CD14-positive monocyte (primary cell): ENCODE data around the gene CST9. TPM values are rescaled to one million over a fixed set of nuclear protein-coding genes. Genes with fewer than 3 reads are reported as not detected.

Source experiments
- DNase-seq, 3 donors: peaks; one replicate each; pipeline ENCODE4 v3.0.0-alpha.2; 2011 to 2022
- H2AFZ ChIP-seq: 2 replicates; pipeline ENCODE4 v1.6.0; 2012; ENCODE audit warnings: mild to moderate bottlenecking, low read depth, low read length, inconsistent platforms; ENCODE audit not compliant: insufficient read depth, poor library complexity, severe bottlenecking
- H3K27ac ChIP-seq, 2 donors: 1 replicate in 1 of 2; 2 replicates in 1 of 2; pipeline ENCODE4 v1.5.1; 2012 to 2013; ENCODE audit warnings: low read length in 2 of 2, control low read depth in 1 of 2, inconsistent platforms in 1 of 2, low read depth in 1 of 2, mild to moderate bottlenecking in 1 of 2
- H3K27me3 ChIP-seq, 2 donors: one replicate each; pipeline versions ENCODE4 v1.6.0 to v1.6.1; 2011 to 2013; ENCODE audit warnings: low read length in 2 of 2; ENCODE audit not compliant: control insufficient read depth in 2 of 2, insufficient read depth in 2 of 2
- H3K36me3 ChIP-seq, 2 donors: replicated peaks in 1 of 2; 1 replicate in 1 of 2; 2 replicates in 1 of 2; pipeline versions ENCODE4 v1.5.1 to v1.6.1; 2012 to 2013; ENCODE audit warnings: low read length in 2 of 2, control low read depth in 1 of 2, inconsistent platforms in 1 of 2, mild to moderate bottlenecking in 1 of 2; ENCODE audit not compliant: insufficient read depth in 2 of 2, control insufficient read depth in 1 of 2
- H3K4me1 ChIP-seq, 2 donors: 1 replicate in 1 of 2; 2 replicates in 1 of 2; pipeline versions ENCODE4 v1.5.1 to v1.6.1; 2012 to 2013; ENCODE audit warnings: low read length in 2 of 2, control low read depth in 1 of 2, inconsistent platforms in 1 of 2, mild to moderate bottlenecking in 1 of 2, moderate library complexity in 1 of 2; ENCODE audit not compliant: insufficient read depth in 2 of 2, control insufficient read depth in 1 of 2
- H3K4me2 ChIP-seq: replicated peaks from 2 replicates; pipeline ENCODE3; 2012; ENCODE audit warnings: low read length, moderate library complexity, mild to moderate bottlenecking; ENCODE audit not compliant: poor library complexity, severe bottlenecking; ENCODE audit errors: extremely low read depth
- H3K4me3 ChIP-seq, 3 experiments: fragments of 200-600 bp in 1 of 3; sonication (generic) in 1 of 3; replicated peaks in 1 of 3; 1 replicate in 2 of 3; 2 replicates in 1 of 3; pipeline ENCODE4 v1.5.1; 2011 to 2013; ENCODE audit warnings: low read length in 3 of 3, mild to moderate bottlenecking in 3 of 3, control low read depth in 2 of 3, low read depth in 2 of 3, inconsistent platforms in 1 of 3, moderate library complexity in 1 of 3
- H3K79me2 ChIP-seq: 2 replicates; pipeline ENCODE4 v1.6.0; 2012; ENCODE audit warnings: mild to moderate bottlenecking, control low read depth, inconsistent platforms, low read length, moderate library complexity; ENCODE audit not compliant: insufficient read depth
- H3K9ac ChIP-seq: 2 replicates; pipeline ENCODE4 v1.6.0; 2017; ENCODE audit warnings: low read length, mild to moderate bottlenecking; ENCODE audit not compliant: insufficient read depth, poor library complexity, severe bottlenecking
- H3K9me3 ChIP-seq, 2 donors: replicated peaks in 1 of 2; 1 replicate in 1 of 2; 2 replicates in 1 of 2; pipeline versions ENCODE4 v1.5.1 to v1.6.1; 2012 to 2013; ENCODE audit warnings: low read length in 2 of 2, control low read depth in 1 of 2; ENCODE audit not compliant: control insufficient read depth in 1 of 2, insufficient read depth in 1 of 2
- H4K20me1 ChIP-seq: 2 replicates; pipeline ENCODE4 v1.6.0; 2012; ENCODE audit warnings: mild to moderate bottlenecking, low read length, control low read depth, moderate library complexity; ENCODE audit not compliant: insufficient read depth
- H3K27ac Mint-ChIP-seq, 7 donors: one replicate each; pipeline ENCODE4 v1.8.0; 2020; ENCODE audit warnings: mild to moderate bottlenecking in 7 of 7, mixed read lengths in 7 of 7, moderate library complexity in 6 of 7, inconsistent platforms in 2 of 7
- H3K27me3 Mint-ChIP-seq, 3 donors: one replicate each; pipeline ENCODE4 v1.8.0; 2021 to 2022; ENCODE audit warnings: low read depth in 3 of 3, mild to moderate bottlenecking in 3 of 3, mixed read lengths in 3 of 3, moderate library complexity in 3 of 3, inconsistent platforms in 1 of 3
- H3K36me3 Mint-ChIP-seq, 2 donors: one replicate each; pipeline ENCODE4 v1.8.0; 2020; ENCODE audit warnings: mixed read lengths in 2 of 2, inconsistent platforms in 1 of 2, mild to moderate bottlenecking in 1 of 2
- H3K4me1 Mint-ChIP-seq: one replicate; pipeline ENCODE4 v1.8.0; 2020; ENCODE audit warnings: mild to moderate bottlenecking, mixed read lengths
- H3K4me3 Mint-ChIP-seq, 2 donors: one replicate each; pipeline ENCODE4 v1.8.0; 2020; ENCODE audit warnings: mild to moderate bottlenecking in 2 of 2, mixed read lengths in 2 of 2, moderate library complexity in 1 of 2
- H3K9me3 Mint-ChIP-seq, 7 donors: one replicate each; pipeline ENCODE4 v1.8.0; 2020 to 2022; ENCODE audit warnings: mixed read lengths in 7 of 7, mild to moderate bottlenecking in 6 of 7, moderate library complexity in 6 of 7, inconsistent platforms in 2 of 7
- CTCF ChIP-seq: fragments of 200-600 bp; IDR thresholded peaks from one replicate; pipeline ENCODE4 v1.8.0; 2022; ENCODE audit warnings: antibody characterized with exemption, mild to moderate bottlenecking
- WGBS: methylation state at CpG from one replicate; pipeline ENCODE4 v1.1.5; 2013; ENCODE audit warnings: missing lambda C conversion rate; ENCODE audit not compliant: insufficient coverage; 5-methylcytosine and 5-hydroxymethylcytosine counted together
- intact Hi-C, 2 donors: fragments of 100-400 bp; cut with micrococcal nuclease; formaldehyde crosslinking; loops; one replicate each; pipeline versions ENCODE4 v1.15.0 to v1.15.1; 2023
- polyA plus RNA-seq, 3 donors: library from polyadenylated mRNA; depleted of rRNA in 1 of 3; unstranded in 2 of 3; stranded (reverse) in 1 of 3; fragments of 300-500 nt in 2 of 3; fragments of >200 nt in 1 of 3; fragmentation: Illumina TruSeq in 2 of 3; gene quantifications; 1 replicate in 2 of 3; 2 replicates in 1 of 3; pipeline ENCODE4 v1.2.3, GENCODE V29; 2012 to 2021

Gene CST9
- polyA plus RNA-seq, 3 donors, result 0.13 TPM; not detected in 2

- Mint-ChIP-seq H3K36me3 (peaks cover 44 to 59% of the 10 kb centered on the region in 2 donors), H3K27me3 (peaks cover 0 to 4% (median 0%) of the 10 kb centered on the region in 3 donors), H3K9me3 (peaks cover 0 to 2% (median 0%) of the 10 kb centered on the region in 7 donors), H3K4me3 (peak overlapping the region; percentile 89 to 97), H3K4me1 (peaks cover 82% of the 10 kb centered on the region), H3K27ac (peak overlapping the region in 1 of 7 donors; percentile 19)
- Histone ChIP-seq H3K4me2 (peak overlapping the region; percentile 87), H3K9me3 (no peaks in the 10 kb centered on the region), H3K79me2 (peaks cover 38% of the 10 kb centered on the region), H3K4me3 (peak overlapping the region; percentile 11 to 97 (median 87)), H3K9ac (no peak overlapping the region), H3K4me1 (peaks cover 77 to 85% of the 10 kb centered on the region in 2 donors), H3K27me3 (no peaks in the 10 kb centered on the region), H2AFZ (no peak overlapping the region), H3K27ac (peak overlapping the region in 1 of 2 donors; percentile 45), H4K20me1 (peaks cover 62% of the 10 kb centered on the region), H3K36me3 (peaks cover 31 to 46% of the 10 kb centered on the region in 2 donors)
- 87% methylated on average over 9 of the region's 12 CpGs for WGBS
- no peak for DNase-seq
- TF ChIP-seq CTCF, result no peak
- intact Hi-C loops, result no loop called here
Measured at GRCh38 chr20:23634985-23635767, 29.5 kb upstream of the CST9 start.

GRCh38 chr20:23634044-23634801 lies 28.5 kb upstream of the CST9 start:
- Mint-ChIP-seq H3K36me3 (peaks cover 46 to 68% of the 10 kb centered on the region in 2 donors), H3K4me3 (peak overlapping the region in 1 of 2 donors; percentile 97), H3K9me3 (no peaks in the 10 kb centered on the region), H3K27ac (peak overlapping the region in 5 of 7 donors; percentile 18 to 68 (median 57)), H3K4me1 (peaks cover 82% of the 10 kb centered on the region), H3K27me3 (peaks cover 0 to 2% (median 0%) of the 10 kb centered on the region in 3 donors)
- Histone ChIP-seq H3K4me3 (peak overlapping the region in 1 of 3 experiments; percentile 97), H3K9ac (no peak overlapping the region), H3K79me2 (peaks cover 38% of the 10 kb centered on the region), H2AFZ (no peak overlapping the region), H3K4me2 (peak overlapping the region; percentile 87), H3K4me1 (peaks cover 77 to 85% of the 10 kb centered on the region in 2 donors), H3K36me3 (peaks cover 31 to 46% of the 10 kb centered on the region in 2 donors), H3K27me3 (no peaks in the 10 kb centered on the region), H3K9me3 (no peaks in the 10 kb centered on the region), H4K20me1 (peaks cover 63% of the 10 kb centered on the region), H3K27ac (peak overlapping the region; percentile 1 to 45)
- DNase-seq, result no peak
- intact Hi-C loops, result no loop called here
- TF ChIP-seq CTCF, result no peak
- 85% methylated on average over 4 of the region's 8 CpGs for WGBS
